PC-9 (cell line): ENCODE results near the gene IFI27L2.

Experiments used
- EZH2 ChIP-seq: fragments of 200-600 bp; sonication (generic); IDR thresholded peaks from 2 replicates; pipeline ENCODE4 v1.8.0; 2017; ENCODE audit warnings: antibody characterized with exemption, low read depth
- TF ChIP-seq, protein P1 (sequence below): fragments of 200-600 bp; sonication (generic); conservative IDR thresholded peaks from 2 replicates; pipeline ENCODE4 v1.6.1; 2017; ENCODE audit warnings: mixed run types, antibody characterized with exemption, mild to moderate bottlenecking, moderate library complexity

DNA sequence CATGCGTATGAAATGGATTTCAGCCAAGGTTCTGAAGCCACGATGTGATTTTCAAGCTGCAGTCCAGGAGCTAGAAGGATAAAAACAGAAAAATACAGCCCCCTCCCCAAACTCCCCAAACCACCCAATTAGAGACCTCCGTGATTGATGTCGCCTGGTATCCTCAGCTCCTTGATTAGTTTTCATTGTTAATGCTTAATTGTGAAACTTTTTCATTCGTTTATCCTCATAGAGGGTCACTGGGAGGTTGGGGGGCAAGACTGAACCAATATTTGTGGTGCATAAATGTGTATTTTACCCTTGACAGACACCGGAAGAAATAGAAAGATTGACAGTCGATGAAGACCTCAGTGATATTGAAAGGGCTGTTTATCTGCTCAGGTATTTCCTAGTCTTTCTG is 46.3 kb upstream of the IFI27L2 start:
- TF ChIP-seq, protein P1, sequence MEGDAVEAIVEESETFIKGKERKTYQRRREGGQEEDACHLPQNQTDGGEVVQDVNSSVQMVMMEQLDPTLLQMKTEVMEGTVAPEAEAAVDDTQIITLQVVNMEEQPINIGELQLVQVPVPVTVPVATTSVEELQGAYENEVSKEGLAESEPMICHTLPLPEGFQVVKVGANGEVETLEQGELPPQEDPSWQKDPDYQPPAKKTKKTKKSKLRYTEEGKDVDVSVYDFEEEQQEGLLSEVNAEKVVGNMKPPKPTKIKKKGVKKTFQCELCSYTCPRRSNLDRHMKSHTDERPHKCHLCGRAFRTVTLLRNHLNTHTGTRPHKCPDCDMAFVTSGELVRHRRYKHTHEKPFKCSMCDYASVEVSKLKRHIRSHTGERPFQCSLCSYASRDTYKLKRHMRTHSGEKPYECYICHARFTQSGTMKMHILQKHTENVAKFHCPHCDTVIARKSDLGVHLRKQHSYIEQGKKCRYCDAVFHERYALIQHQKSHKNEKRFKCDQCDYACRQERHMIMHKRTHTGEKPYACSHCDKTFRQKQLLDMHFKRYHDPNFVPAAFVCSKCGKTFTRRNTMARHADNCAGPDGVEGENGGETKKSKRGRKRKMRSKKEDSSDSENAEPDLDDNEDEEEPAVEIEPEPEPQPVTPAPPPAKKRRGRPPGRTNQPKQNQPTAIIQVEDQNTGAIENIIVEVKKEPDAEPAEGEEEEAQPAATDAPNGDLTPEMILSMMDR: no peak
- TF ChIP-seq EZH2: no peak
